Subcutaneous adipose tissue (tissue), 4 donors: ENCODE measurements around the gene APP. TPM values are rescaled to one million over a fixed set of nuclear protein-coding genes. Genes with fewer than 3 reads are reported as not detected.

Experiments used
- CTCF ChIP-seq: fragments of 450-650 bp; IDR thresholded peaks from one replicate; pipeline ENCODE4 v1.5.1; 2016; ENCODE audit warnings: low read depth, mild to moderate bottlenecking, control low read depth, antibody characterized with exemption, moderate library complexity
- total RNA-seq, 4 donors: library from RNA; depleted of rRNA; stranded (reverse); fragments of >200 nt; gene quantifications; one replicate each; pipeline ENCODE4 v1.1.0, GENCODE V29; 2016

Gene APP
- total RNA-seq, 4 donors from 2014 or later: 210 to 257 (median 218) TPM

- TF ChIP-seq CTCF: no peak
Measured at GRCh38 chr21:26028183-26028582, 142.4 kb downstream of the APP start.

- TF ChIP-seq CTCF: no peak
Measured at GRCh38 chr21:26027696-26028095, 142.9 kb downstream of the APP start.

GRCh38 chr21:26025536-26026512, 144.7 kb downstream of the APP start:
- no peak for TF ChIP-seq CTCF

GRCh38 chr21:26020510-26020909, 150.1 kb downstream of the APP start:
- no peak for TF ChIP-seq CTCF

- no peak for TF ChIP-seq CTCF
Measured at GRCh38 chr21:26020081-26020480, 150.5 kb downstream of the APP start.

GRCh38 chr21:26019236-26019635, 151.3 kb downstream of the APP start:
- no peak for TF ChIP-seq CTCF

- no peak for TF ChIP-seq CTCF
Measured at GRCh38 chr21:26013970-26014369, 156.6 kb downstream of the APP start.
